ENCODE results near the gene STAM2.
"Not testable (repeated sequence)": the region's sequence is repeated elsewhere in the genome, so short reads cannot be mapped to it uniquely, and the experiment has no call there.

- TF ChIP-seq CTCF, POLR2A (IDR thresholded peaks at IDR 0.05): not testable (repeated sequence)
These were observed 15.2 kb downstream of the STAM2 start for GRCh38 chr2:152160378-152160777.

All from ovary (tissue), 3 donors.